Activated T-cell treated with anti-CD3 and anti-CD28 coated beads, Interleukin-2, amount 50 U/mL, for 24 hours (primary cell): ENCODE data around the gene TRRAP.
"Not testable (repeated sequence)": the region's sequence is repeated elsewhere in the genome, so short reads cannot be mapped to it uniquely, and the experiment has no call there.

Source experiments
- DNase-seq: peaks from one replicate; pipeline ENCODE4 v3.0.0-alpha.2; 2020
- H3K27ac Mint-ChIP-seq: 2 replicates; pipeline ENCODE4 v1.8.0; 2020; ENCODE audit warnings: mild to moderate bottlenecking, mixed read lengths
- H3K27me3 Mint-ChIP-seq: 2 replicates; pipeline ENCODE4 v1.8.0; 2020; ENCODE audit warnings: mixed read lengths
- H3K36me3 Mint-ChIP-seq: 2 replicates; pipeline ENCODE4 v1.8.0; 2020; ENCODE audit warnings: low read depth, mixed read lengths
- H3K4me1 Mint-ChIP-seq: 2 replicates; pipeline ENCODE4 v1.8.0; 2020; ENCODE audit warnings: low read depth, mixed read lengths
- H3K4me3 Mint-ChIP-seq: 2 replicates; pipeline ENCODE4 v1.8.0; 2020; ENCODE audit warnings: mild to moderate bottlenecking, moderate library complexity, mixed read lengths
- H3K9me3 Mint-ChIP-seq: 2 replicates; pipeline ENCODE4 v1.8.0; 2020; ENCODE audit warnings: mixed read lengths

Gene TRRAP

GRCh38 chr7:98872328-98872924, 5.9 kb upstream of the TRRAP start:
- Mint-ChIP-seq H3K4me3 (no peak overlapping the region), H3K27me3 (peaks cover 38% of the 10 kb centered on the region)
- DNase-seq: no peak

DNA sequence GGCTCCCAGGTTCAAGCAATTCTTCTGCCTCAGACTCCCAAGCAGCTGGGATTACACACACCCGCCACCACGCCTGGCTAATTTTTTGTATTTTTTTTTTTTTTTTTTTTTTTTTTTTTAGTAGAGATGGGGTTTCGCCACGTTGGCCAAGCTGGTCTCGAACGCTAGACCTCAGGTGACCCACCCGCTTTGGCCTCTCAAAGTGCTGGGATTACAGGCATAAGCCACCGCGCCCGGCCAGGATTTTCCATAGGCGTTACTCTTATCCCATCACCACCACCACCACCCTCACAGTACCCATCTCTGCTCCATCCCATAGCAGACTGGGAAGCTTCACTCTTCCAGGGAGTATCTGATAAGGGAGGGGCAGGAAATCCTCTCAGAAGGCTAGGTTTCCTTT, 4.7 kb upstream of the TRRAP start:
- H3K4me1 Mint-ChIP-seq, H3K27ac Mint-ChIP-seq, DNase-seq, H3K36me3 Mint-ChIP-seq, H3K4me3 Mint-ChIP-seq, H3K9me3 Mint-ChIP-seq: not testable (repeated sequence)
- peaks cover 27% of the 10 kb centered on the region for H3K27me3 Mint-ChIP-seq

More at GRCh38 chr7:98872328-98872924, 5.9 kb upstream of the TRRAP start:
- no peaks in the 10 kb centered on the region for H3K36me3 Mint-ChIP-seq
- H3K27ac Mint-ChIP-seq: no peak overlapping the region
- H3K4me1 Mint-ChIP-seq: peaks cover 4% of the 10 kb centered on the region
- H3K9me3 Mint-ChIP-seq: no peaks in the 10 kb centered on the region

GRCh38 chr7:98874942-98875341, 3.4 kb upstream of the TRRAP start:
- H3K36me3 Mint-ChIP-seq: peaks cover 10% of the 10 kb centered on the region
- H3K4me3 Mint-ChIP-seq: no peak overlapping the region
- no peaks in the 10 kb centered on the region for H3K9me3 Mint-ChIP-seq
- no peak overlapping the region for H3K27ac Mint-ChIP-seq
- H3K27me3 Mint-ChIP-seq: peaks cover 20% of the 10 kb centered on the region
- peaks cover 7% of the 10 kb centered on the region for H3K4me1 Mint-ChIP-seq
- no peak for DNase-seq

DNA sequence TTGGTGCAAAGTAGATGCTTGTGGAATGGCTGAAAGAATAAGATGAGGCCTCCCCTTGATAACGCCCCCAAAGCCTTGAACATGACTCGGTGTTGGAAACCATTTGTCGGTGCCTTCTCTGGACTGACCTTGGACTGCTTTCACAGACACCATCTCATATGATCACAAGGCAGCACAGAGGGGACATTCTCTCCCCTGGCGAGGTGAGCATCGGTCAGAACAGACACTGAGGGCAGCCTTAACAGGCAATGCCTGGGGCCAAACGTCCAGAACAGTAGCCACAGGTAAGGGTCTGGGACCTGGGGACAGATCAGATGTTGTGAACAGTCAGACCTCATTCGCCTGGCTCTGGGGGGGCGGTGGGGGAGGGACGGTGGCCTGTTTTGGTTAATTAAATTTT, 2.8 kb upstream of the TRRAP start:
- Mint-ChIP-seq H3K4me3 (no peak overlapping the region), H3K27ac (no peak overlapping the region), H3K36me3 (peaks cover 13% of the 10 kb centered on the region)

DNA sequence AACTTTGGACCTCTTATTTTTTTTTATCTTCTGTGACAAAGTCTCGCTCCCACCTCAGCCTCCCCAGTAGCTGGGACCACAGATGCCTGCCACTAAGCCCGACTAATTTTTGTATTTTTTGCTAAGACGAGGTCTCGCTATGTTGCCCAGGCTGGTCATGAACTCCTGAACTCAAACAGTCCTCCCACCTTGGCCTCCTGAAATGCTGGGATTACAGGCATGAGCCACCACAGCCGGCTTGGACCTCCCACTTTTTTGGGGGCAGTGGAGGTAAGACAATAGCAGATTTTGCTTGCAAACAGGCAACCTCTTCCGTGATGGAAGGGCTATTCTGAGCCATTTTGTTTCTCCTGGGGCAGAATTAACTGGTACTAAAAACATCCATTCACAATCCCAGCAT, 1.2 kb upstream of the TRRAP start:
- Mint-ChIP-seq H3K27ac (no peak overlapping the region), H3K4me3 (peak overlapping the region; percentile 55), H3K4me1 (peaks cover 23% of the 10 kb centered on the region), H3K27me3 (peaks cover 3% of the 10 kb centered on the region), H3K36me3 (peaks cover 29% of the 10 kb centered on the region), H3K9me3 (no peaks in the 10 kb centered on the region)
- DNase-seq: no peak

More for the DNA sequence above, 2.8 kb upstream of the TRRAP start:
- Mint-ChIP-seq H3K4me1 (peaks cover 10% of the 10 kb centered on the region), H3K27me3 (peaks cover 14% of the 10 kb centered on the region), H3K9me3 (no peaks in the 10 kb centered on the region)
- DNase-seq: no peak

DNA sequence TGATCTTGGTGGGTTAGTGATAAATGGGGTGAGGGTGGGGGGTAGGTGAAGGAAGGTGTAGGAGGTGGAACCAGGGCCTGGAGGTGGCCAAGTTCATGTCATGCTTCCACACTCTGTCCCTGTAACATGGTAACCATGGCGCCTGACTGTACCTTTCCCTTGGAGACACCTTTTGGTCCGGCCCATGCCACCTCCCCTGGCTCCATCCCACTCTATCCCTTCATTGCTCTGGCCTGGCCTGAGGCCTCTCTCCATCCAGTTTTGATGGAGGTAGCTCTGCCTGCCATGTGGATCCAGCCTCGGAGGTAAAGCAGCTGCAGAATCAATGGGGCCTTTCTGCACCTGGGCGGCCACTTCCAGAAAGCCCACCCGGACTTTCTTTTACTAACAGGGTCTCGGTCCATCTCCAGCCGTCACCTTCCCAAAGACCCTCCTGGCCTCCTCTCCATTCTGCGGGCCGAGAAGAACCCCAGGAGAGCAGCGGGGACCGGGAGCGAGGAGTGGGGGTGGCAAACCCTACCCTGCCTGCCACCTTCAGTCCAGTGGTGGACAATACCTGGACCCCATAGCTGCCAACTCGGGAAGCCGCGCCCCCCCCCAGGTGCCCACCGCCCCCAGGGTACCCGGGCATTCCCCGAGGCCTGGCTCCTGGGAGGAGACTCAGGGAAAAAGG, 504 bp upstream of the TRRAP start:
- DNase-seq: no peak
- Mint-ChIP-seq H3K27ac (no peak overlapping the region), H3K4me3 (peak overlapping the region; percentile 55), H3K4me1 (peaks cover 25% of the 10 kb centered on the region), H3K27me3 (peaks cover 3% of the 10 kb centered on the region), H3K36me3 (peaks cover 36% of the 10 kb centered on the region), H3K9me3 (no peaks in the 10 kb centered on the region)

GRCh38 chr7:98879198-98879978, 1.1 kb downstream of the TRRAP start:
- Mint-ChIP-seq H3K4me1 (peaks cover 31% of the 10 kb centered on the region), H3K36me3 (peaks cover 52% of the 10 kb centered on the region), H3K27ac (peak overlapping the region; percentile 96), H3K9me3 (no peaks in the 10 kb centered on the region), H3K4me3 (peak overlapping the region; percentile 93), H3K27me3 (peaks cover 3% of the 10 kb centered on the region)
- peak; percentile 70 for DNase-seq

DNA sequence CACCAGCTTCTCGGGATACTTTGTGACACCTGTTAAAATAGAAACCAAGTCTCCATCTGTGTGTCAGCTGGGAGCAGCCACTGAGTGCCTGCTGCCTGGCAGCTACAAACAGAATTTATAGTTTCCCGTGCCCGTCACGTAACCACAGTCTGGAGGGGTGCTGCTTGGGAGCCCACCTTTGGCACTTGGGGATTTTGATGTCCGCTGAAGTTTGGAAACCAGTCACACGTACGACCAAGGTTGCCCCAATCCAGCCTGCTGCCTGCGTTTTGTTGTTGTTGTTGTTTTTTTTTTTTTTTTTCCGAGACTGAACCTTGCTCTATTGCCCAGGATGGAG, 1.6 kb downstream of the TRRAP start:
- DNase-seq: no peak
- Mint-ChIP-seq H3K27me3 (peaks cover 3% of the 10 kb centered on the region), H3K27ac (peak overlapping the region; percentile 96), H3K9me3 (no peaks in the 10 kb centered on the region), H3K36me3 (peaks cover 57% of the 10 kb centered on the region), H3K4me3 (peak overlapping the region; percentile 93), H3K4me1 (peaks cover 31% of the 10 kb centered on the region)

- DNase-seq: no peak
- Mint-ChIP-seq H3K27me3 (peaks cover 1% of the 10 kb centered on the region), H3K4me3 (peak overlapping the region; percentile 93), H3K36me3 (peaks cover 60% of the 10 kb centered on the region), H3K9me3 (no peaks in the 10 kb centered on the region), H3K27ac (peak overlapping the region; percentile 96), H3K4me1 (peaks cover 31% of the 10 kb centered on the region)
Measured at GRCh38 chr7:98880485-98880884, 2.2 kb downstream of the TRRAP start.

GRCh38 chr7:98881561-98882315, 3.4 kb downstream of the TRRAP start:
- no peak for DNase-seq
- H3K27me3 Mint-ChIP-seq: no peaks in the 10 kb centered on the region
- no peaks in the 10 kb centered on the region for H3K9me3 Mint-ChIP-seq
- H3K36me3 Mint-ChIP-seq: peaks cover 69% of the 10 kb centered on the region
- H3K4me1 Mint-ChIP-seq: peaks cover 34% of the 10 kb centered on the region
- H3K27ac Mint-ChIP-seq: peak overlapping the region; percentile 90
- H3K4me3 Mint-ChIP-seq: peak overlapping the region; percentile 31

- no peak for DNase-seq
- Mint-ChIP-seq H3K36me3 (peaks cover 88% of the 10 kb centered on the region), H3K27me3 (no peaks in the 10 kb centered on the region), H3K4me1 (peaks cover 41% of the 10 kb centered on the region), H3K27ac (no peak overlapping the region), H3K9me3 (no peaks in the 10 kb centered on the region), H3K4me3 (no peak overlapping the region)
Measured at GRCh38 chr7:98884416-98884815, 6.1 kb downstream of the TRRAP start.

- no peaks in the 10 kb centered on the region for H3K9me3 Mint-ChIP-seq
- H3K36me3 Mint-ChIP-seq: peaks cover 82% of the 10 kb centered on the region
Measured at GRCh38 chr7:98887038-98887437, 8.7 kb downstream of the TRRAP start.

DNA sequence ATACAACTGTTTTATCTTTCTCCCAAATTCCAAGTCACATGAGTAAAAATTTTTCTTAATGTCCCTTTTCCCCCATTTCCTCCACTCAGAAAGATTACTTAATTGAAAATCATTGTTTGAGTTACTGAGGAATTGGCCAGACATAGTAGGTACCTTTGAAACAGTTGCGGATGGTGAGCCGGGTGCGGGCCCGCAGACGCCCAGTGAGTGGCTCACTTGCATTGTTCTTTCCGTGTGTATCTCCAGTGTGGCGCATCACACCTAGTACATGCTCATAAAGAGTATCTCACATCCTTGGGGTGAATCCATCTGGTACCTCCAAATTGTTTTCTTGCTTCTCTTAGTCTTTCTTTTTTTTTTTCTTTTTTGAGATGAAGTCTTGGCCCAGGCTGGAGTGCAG, 14.3 kb downstream of the TRRAP start:
- H3K4me1 Mint-ChIP-seq: peaks cover 6% of the 10 kb centered on the region
- H3K9me3 Mint-ChIP-seq: no peaks in the 10 kb centered on the region
- no peaks in the 10 kb centered on the region for H3K27me3 Mint-ChIP-seq
- H3K4me3 Mint-ChIP-seq: no peak overlapping the region
- peak overlapping the region; percentile 11 for H3K27ac Mint-ChIP-seq
- H3K36me3 Mint-ChIP-seq: peaks cover 84% of the 10 kb centered on the region
- DNase-seq: no peak

More at GRCh38 chr7:98887038-98887437, 8.7 kb downstream of the TRRAP start:
- no peaks in the 10 kb centered on the region for H3K27me3 Mint-ChIP-seq
- no peak overlapping the region for H3K4me3 Mint-ChIP-seq
- peaks cover 18% of the 10 kb centered on the region for H3K4me1 Mint-ChIP-seq
- DNase-seq: no peak
- H3K27ac Mint-ChIP-seq: no peak overlapping the region

DNA sequence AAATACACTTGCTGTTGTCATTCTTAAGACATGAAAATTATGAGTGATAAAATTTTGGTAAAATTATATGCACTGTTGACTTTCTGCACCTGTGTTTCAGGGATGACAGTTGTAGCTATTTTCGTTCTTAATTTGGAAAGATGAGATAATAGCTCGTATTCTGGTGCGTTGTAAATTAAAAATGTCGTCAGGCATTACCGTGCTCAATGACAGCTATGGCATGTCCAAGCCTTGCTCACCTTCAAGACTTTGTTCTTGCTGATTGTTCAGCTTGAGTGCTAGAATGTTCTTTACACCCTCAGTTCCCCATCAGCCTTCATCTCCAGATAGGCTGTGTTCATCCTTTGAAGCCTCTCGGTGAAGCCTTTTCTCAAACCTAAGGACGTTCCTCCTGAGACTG, 21.5 kb downstream of the TRRAP start:
- H3K9me3 Mint-ChIP-seq: no peaks in the 10 kb centered on the region
- no peak overlapping the region for H3K4me3 Mint-ChIP-seq
- no peak for DNase-seq
- H3K4me1 Mint-ChIP-seq: no peaks in the 10 kb centered on the region
- peaks cover 96% of the 10 kb centered on the region for H3K36me3 Mint-ChIP-seq
- H3K27ac Mint-ChIP-seq: no peak overlapping the region
- H3K27me3 Mint-ChIP-seq: no peaks in the 10 kb centered on the region
